Measurements from ENCODE around the gene BPIFB6. TPM values are rescaled to one million over a fixed set of nuclear protein-coding genes. Genes with fewer than 3 reads are reported as not detected.
"Not testable (repeated sequence)": the region's sequence is repeated elsewhere in the genome, so short reads cannot be mapped to it uniquely, and the experiment has no call there.

The BPIFB6 gene
- total RNA-seq, 4 donors from 2014 or later = not detected

DNA sequence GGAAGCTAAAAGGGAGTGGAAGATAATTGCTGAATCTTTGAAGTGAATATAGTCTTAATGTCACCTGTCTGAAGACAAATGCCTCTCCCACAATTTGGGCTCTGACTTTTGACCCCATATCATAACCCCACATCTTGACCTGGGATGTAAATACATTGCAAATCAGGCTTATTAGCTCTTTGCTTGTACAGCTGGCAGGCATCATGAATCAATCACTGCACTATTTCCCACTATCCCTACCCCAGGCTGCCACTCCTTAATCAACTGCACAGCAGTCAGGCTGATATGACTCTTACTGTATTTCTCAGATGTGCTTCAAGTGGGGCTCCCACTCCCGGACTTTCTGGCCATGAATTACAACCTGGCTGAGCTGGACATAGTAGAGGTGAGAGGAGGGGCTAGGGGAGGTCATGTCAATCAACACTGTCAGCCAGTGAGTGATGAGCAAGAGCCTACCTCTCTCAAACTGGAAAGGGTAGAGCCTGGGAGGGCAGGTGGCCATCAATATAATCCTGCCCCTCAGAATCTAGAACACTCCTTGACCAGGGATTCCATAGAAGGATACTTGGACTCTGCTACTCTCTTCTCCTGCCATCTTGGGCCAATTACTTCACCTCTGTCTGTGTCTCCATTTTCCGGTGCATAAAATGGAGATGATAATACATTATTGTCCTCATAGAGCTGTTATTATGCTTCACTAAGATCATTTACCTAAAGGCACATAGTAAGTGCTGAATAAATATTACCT, 11.7 kb downstream of the BPIFB6 start:
- Histone ChIP-seq H3K36me3 (no peaks in the 10 kb centered on the region), H3K27ac (no peak overlapping the region), H3K27me3 (peaks cover 0 to 8% (median 0%) of the 10 kb centered on the region in 4 donors), H3K4me1 (no peaks in the 10 kb centered on the region), H3K4me3 (no peak overlapping the region), H3K9me3 (peaks cover 0 to 18% (median 0%) of the 10 kb centered on the region in 3 donors)
- DNase-seq = no peak
- WGBS, 2 donors = 72 to 85% methylated on average over 1 to 2 of the region's 2 CpGs
- TF ChIP-seq, protein P1, sequence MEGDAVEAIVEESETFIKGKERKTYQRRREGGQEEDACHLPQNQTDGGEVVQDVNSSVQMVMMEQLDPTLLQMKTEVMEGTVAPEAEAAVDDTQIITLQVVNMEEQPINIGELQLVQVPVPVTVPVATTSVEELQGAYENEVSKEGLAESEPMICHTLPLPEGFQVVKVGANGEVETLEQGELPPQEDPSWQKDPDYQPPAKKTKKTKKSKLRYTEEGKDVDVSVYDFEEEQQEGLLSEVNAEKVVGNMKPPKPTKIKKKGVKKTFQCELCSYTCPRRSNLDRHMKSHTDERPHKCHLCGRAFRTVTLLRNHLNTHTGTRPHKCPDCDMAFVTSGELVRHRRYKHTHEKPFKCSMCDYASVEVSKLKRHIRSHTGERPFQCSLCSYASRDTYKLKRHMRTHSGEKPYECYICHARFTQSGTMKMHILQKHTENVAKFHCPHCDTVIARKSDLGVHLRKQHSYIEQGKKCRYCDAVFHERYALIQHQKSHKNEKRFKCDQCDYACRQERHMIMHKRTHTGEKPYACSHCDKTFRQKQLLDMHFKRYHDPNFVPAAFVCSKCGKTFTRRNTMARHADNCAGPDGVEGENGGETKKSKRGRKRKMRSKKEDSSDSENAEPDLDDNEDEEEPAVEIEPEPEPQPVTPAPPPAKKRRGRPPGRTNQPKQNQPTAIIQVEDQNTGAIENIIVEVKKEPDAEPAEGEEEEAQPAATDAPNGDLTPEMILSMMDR (IDR thresholded peaks at IDR 0.05) = no peak
- TF ChIP-seq POLR2A (IDR thresholded peaks at IDR 0.05) = no peak
- intact Hi-C loops (cut with DNase I) = no loop called here

DNA sequence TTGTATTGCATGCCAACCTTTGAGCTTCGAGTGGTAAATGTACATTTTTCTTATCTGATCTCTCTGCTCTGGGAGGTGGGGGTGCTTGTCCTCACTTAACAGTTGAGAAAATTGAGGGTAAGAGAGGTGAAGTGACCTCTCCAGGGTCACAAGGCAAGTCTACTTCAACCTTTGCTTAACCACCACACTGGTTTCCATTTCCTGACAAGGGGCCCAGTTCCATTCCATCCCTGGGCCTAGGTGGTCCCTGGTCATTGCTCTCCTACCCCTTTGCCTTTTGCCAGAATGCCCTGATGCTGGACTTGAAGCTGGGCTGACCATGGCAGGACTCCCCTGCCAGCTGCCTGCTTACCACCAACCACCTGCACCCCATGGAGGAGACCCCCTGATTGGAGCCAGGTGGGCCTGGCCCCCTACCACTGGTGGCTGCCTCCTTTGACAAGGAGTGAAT, 12.3 kb downstream of the BPIFB6 start:
- peaks cover 0 to 18% (median 0%) of the 10 kb centered on the region in 3 donors for H3K9me3 ChIP-seq
- WGBS, 2 donors = 21 to 38% methylated on average over 1 of the region's 1 CpG
- intact Hi-C loops (cut with DNase I) = no loop called here
- H3K36me3 ChIP-seq = no peaks in the 10 kb centered on the region
- no peaks in the 10 kb centered on the region for H3K4me1 ChIP-seq
- H3K27me3 ChIP-seq = peaks cover 0 to 8% (median 0%) of the 10 kb centered on the region in 4 donors
- H3K4me3 ChIP-seq = no peak overlapping the region
- no peak overlapping the region for H3K27ac ChIP-seq
- DNase-seq = no peak
- no peak for TF ChIP-seq POLR2A (IDR thresholded peaks at IDR 0.05)
- TF ChIP-seq, protein P1 (IDR thresholded peaks at IDR 0.05) = no peak

DNA sequence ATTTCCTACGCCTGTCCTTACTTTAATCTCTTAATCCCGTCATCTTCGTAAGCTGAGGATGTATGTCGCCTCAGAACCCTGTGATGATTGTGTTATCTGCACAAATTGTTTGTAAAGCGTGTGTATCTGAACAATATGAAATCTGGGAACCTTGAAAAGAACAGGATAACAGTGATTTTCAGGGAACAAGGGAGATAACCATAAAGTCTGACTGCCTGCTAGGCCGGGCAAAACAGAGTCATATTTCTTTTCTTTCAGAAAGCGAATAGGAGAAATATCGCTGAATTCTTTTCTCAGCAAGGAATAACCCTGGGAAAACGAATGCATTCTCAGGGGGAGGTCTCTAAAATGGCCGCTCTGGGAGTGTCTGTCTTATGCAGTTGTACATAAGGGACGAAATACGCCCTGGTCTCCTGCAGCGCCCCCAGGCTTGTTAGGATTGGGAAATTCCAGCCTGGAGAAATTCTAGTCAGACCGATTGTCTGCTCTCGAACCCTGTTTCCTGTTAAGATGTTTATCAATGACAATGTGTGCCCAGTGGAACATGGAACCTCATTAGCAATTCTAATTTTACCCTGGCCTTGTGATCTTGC, 13.8 kb downstream of the BPIFB6 start:
- DNase-seq; H3K27me3 ChIP-seq; H3K36me3 ChIP-seq; intact Hi-C loops (cut with DNase I); H3K27ac ChIP-seq; H3K4me3 ChIP-seq; H3K4me1 ChIP-seq: not testable (repeated sequence)
- peaks cover 0 to 18% (median 0%) of the 10 kb centered on the region in 3 donors for H3K9me3 ChIP-seq
- 81% methylated on average over 14 to 15 of the region's 15 CpGs for WGBS, 2 donors

DNA sequence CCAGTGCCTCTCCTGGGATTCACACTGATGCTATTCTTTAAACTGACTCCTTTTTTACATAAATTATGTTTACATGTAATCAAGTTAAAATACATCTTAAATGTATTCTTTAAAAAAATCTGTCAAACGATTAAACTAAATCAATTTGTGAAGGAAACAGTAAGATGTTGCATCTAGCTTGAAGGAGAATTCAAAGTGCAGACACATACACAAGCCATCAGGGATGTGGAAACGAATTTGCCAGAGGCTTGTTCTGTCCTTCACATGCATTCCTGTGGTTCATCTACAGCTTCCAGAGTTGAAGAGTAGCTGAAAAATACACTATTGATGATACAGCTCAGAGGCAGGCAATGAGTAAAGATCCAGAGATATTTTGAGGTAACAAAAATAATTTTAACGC, 15.0 kb downstream of the BPIFB6 start:
- Histone ChIP-seq H3K27me3 (no peaks in the 10 kb centered on the region), H3K9me3 (peaks cover 0 to 18% (median 0%) of the 10 kb centered on the region in 3 donors), H3K4me1 (no peaks in the 10 kb centered on the region), H3K4me3 (no peak overlapping the region), H3K36me3 (no peaks in the 10 kb centered on the region), H3K27ac (no peak overlapping the region)
- no peak for DNase-seq
- WGBS, 2 donors = 71 to 73% methylated on average over 3 of the region's 3 CpGs
- TF ChIP-seq, protein P1 (IDR thresholded peaks at IDR 0.05) = no peak
- intact Hi-C loops (cut with DNase I) = no loop called here

DNA sequence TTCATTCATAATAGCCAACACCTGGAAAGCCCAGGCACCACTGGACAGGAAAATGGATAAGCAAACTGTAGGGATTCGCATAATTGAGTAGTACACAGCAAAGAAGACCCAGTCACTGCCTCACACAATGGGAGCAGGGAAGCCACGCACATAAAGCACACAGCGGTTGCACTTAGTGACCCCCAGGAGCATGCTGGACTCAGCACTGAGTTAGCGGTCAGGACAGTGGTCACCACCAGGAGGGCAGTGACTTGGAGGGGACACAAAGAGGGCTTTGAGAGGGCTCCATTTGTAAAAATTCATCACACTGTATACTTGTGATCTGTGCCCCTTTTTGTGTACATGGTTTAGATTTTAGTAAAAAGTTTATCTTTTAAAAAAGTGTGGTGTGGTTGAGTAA, 19.9 kb downstream of the BPIFB6 start:
- Histone ChIP-seq H3K36me3 (no peaks in the 10 kb centered on the region), H3K4me3 (no peak overlapping the region), H3K9me3 (peaks cover 0 to under 1% (median 0%) of the 10 kb centered on the region in 3 donors), H3K27ac (no peak overlapping the region), H3K4me1 (no peaks in the 10 kb centered on the region), H3K27me3 (peaks cover 0 to 30% (median 0%) of the 10 kb centered on the region in 4 donors)
- WGBS, 2 donors = 63 to 81% methylated on average over 4 of the region's 4 CpGs
- no peak for TF ChIP-seq POLR2A (IDR thresholded peaks at IDR 0.05)
- TF ChIP-seq, protein P1 (IDR thresholded peaks at IDR 0.05) = no peak
- no peak for DNase-seq
- intact Hi-C loops (cut with DNase I) = no loop called here

Measured in esophagus squamous epithelium (tissue), 5 donors.